ENCODE measurements around the gene KCNH4.

DNA sequence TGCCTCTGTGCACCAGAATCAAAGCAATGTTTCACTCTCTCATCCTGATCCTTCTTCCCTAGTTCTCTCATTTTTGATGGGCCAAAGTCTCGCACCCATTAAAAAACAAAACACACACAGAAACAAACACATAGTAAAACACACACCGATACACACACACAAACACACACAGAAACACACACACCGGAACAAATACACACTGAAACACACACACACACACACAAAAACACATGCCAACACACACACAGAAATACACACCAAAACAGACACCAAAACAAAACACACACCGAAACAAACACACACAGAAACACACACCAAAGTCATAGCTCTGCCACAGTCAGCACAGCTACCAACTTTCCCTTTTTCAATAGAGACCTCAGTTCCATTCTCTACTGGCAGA is 49.7 kb downstream of the KCNH4 start:
- no peak for TF ChIP-seq CTCF (IDR thresholded peaks at IDR 0.05; ENCODE audit: borderline replicate concordance, extremely low read depth, low read length, poor library complexity, severe bottlenecking)
- no peak for TF ChIP-seq EZH2 (IDR thresholded peaks at IDR 0.05; ENCODE audit: borderline replicate concordance, low read depth, low read length, severe bottlenecking)

Measured in DND-41 (cell line).